ENCODE measurements around the gene WNT2B. TPM values are rescaled to one million over a fixed set of nuclear protein-coding genes. Genes with fewer than 3 reads are reported as not detected.

The WNT2B gene
- total and polyA plus RNA-seq, 9 of the 15 experiments (the other 6 are each of a cell fraction or from before 2014, with no cell fraction given): 0.02 to 0.06 (median 0.04) TPM; not detected in 3

GRCh38 chr1:112575154-112575804, 66.5 kb downstream of the WNT2B start (continued):
- TF ChIP-seq ZMIZ1 (IDR thresholded peaks at IDR 0.05; ENCODE audit: low read depth in 2 of 2, low read length in 2 of 2) (0 out of 4 replicates have a peak, but pooled peaks of 1 of the 2 experiments have one; percentile 16), ZNF707 (CRISPR knock-in tag; conservative IDR thresholded peaks at IDR 0.05) (no peak), ZNF174 (CRISPR knock-in tag; IDR thresholded peaks at IDR 0.05) (no peak), ZNF445 (CRISPR knock-in tag; IDR thresholded peaks at IDR 0.05; ENCODE audit: low read depth) (no peak), SLC30A9 (CRISPR knock-in tag; IDR thresholded peaks at IDR 0.05) (no peak), MYNN (IDR thresholded peaks at IDR 0.05) (no peak), MYNN (CRISPR knock-in tag; IDR thresholded peaks at IDR 0.05) (no peak), CHAMP1 (IDR thresholded peaks at IDR 0.05) (no peak), ELF2 (CRISPR knock-in tag; IDR thresholded peaks at IDR 0.05) (no peak), ZNF740 (CRISPR knock-in tag; IDR thresholded peaks at IDR 0.05) (no peak), ZNF740 (tag; IDR thresholded peaks at IDR 0.05) (no peak)
- TF ChIP-seq, protein P1, sequence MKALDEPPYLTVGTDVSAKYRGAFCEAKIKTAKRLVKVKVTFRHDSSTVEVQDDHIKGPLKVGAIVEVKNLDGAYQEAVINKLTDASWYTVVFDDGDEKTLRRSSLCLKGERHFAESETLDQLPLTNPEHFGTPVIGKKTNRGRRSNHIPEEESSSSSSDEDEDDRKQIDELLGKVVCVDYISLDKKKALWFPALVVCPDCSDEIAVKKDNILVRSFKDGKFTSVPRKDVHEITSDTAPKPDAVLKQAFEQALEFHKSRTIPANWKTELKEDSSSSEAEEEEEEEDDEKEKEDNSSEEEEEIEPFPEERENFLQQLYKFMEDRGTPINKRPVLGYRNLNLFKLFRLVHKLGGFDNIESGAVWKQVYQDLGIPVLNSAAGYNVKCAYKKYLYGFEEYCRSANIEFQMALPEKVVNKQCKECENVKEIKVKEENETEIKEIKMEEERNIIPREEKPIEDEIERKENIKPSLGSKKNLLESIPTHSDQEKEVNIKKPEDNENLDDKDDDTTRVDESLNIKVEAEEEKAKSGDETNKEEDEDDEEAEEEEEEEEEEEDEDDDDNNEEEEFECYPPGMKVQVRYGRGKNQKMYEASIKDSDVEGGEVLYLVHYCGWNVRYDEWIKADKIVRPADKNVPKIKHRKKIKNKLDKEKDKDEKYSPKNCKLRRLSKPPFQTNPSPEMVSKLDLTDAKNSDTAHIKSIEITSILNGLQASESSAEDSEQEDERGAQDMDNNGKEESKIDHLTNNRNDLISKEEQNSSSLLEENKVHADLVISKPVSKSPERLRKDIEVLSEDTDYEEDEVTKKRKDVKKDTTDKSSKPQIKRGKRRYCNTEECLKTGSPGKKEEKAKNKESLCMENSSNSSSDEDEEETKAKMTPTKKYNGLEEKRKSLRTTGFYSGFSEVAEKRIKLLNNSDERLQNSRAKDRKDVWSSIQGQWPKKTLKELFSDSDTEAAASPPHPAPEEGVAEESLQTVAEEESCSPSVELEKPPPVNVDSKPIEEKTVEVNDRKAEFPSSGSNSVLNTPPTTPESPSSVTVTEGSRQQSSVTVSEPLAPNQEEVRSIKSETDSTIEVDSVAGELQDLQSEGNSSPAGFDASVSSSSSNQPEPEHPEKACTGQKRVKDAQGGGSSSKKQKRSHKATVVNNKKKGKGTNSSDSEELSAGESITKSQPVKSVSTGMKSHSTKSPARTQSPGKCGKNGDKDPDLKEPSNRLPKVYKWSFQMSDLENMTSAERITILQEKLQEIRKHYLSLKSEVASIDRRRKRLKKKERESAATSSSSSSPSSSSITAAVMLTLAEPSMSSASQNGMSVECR (CRISPR knock-in tag; IDR thresholded peaks at IDR 0.05): peak; percentile 22; the same call in 1 of the 2 replicates
- TF ChIP-seq, protein P2, sequence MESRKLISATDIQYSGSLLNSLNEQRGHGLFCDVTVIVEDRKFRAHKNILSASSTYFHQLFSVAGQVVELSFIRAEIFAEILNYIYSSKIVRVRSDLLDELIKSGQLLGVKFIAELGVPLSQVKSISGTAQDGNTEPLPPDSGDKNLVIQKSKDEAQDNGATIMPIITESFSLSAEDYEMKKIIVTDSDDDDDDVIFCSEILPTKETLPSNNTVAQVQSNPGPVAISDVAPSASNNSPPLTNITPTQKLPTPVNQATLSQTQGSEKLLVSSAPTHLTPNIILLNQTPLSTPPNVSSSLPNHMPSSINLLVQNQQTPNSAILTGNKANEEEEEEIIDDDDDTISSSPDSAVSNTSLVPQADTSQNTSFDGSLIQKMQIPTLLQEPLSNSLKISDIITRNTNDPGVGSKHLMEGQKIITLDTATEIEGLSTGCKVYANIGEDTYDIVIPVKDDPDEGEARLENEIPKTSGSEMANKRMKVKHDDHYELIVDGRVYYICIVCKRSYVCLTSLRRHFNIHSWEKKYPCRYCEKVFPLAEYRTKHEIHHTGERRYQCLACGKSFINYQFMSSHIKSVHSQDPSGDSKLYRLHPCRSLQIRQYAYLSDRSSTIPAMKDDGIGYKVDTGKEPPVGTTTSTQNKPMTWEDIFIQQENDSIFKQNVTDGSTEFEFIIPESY (CRISPR knock-in tag; IDR thresholded peaks at IDR 0.05): peak; percentile 42; the same call in 1 of the 2 replicates

Measured in K562 (cell line).